Lower leg skin (tissue), 4 donors: ENCODE results near the gene PCGF1. TPM values are rescaled to one million over a fixed set of nuclear protein-coding genes. Genes with fewer than 3 reads are reported as not detected.

ENCODE experiments used
- DNase-seq, 2 donors: peaks; one replicate each; pipeline ENCODE4 v3.0.0-alpha.2; 2019; ENCODE audit warnings: low spot score in 2 of 2
- H3K4me3 ChIP-seq: fragments of 200-600 bp; sonication (generic); 2 replicates; pipeline ENCODE4 v1.5.1; 2017; ENCODE audit warnings: mild to moderate bottlenecking, low read depth; ENCODE audit not compliant: poor library complexity, severe bottlenecking
- POLR2A ChIP-seq, 2 donors: fragments of 450-650 bp; IDR thresholded peaks; one replicate each; pipeline ENCODE4 v1.6.1; 2016 to 2017; ENCODE audit warnings: antibody characterized with exemption in 2 of 2, mild to moderate bottlenecking in 1 of 2, moderate library complexity in 1 of 2
- whole genome bisulfite sequencing, 2 donors: methylation state at CpG; one replicate each; pipeline ENCODE4 v1.1.5; 2018; 5-methylcytosine and 5-hydroxymethylcytosine counted together
- intact Hi-C: fragments of 100-400 bp; cut with DNase I; formaldehyde crosslinking; loops from one replicate; pipeline ENCODE4 v1.15.0; 2023; ENCODE audit warnings: low total_unique reads
- total RNA-seq, 4 donors: library from RNA; depleted of rRNA; stranded (reverse); fragments of >200 nt; gene quantifications; one replicate each; pipeline ENCODE4 v1.1.0, GENCODE V29; 2016
- TF ChIP-seq, protein P1 (sequence below), 3 donors: fragments of 450-650 bp; IDR thresholded peaks; one replicate each; pipeline ENCODE4 v1.5.1; 2016; ENCODE audit warnings: antibody characterized with exemption in 3 of 3, mild to moderate bottlenecking in 3 of 3, moderate library complexity in 2 of 3

The PCGF1 gene
- total RNA-seq, 4 donors from 2014 or later = 13.3 to 38.4 (median 24.1) TPM

DNA sequence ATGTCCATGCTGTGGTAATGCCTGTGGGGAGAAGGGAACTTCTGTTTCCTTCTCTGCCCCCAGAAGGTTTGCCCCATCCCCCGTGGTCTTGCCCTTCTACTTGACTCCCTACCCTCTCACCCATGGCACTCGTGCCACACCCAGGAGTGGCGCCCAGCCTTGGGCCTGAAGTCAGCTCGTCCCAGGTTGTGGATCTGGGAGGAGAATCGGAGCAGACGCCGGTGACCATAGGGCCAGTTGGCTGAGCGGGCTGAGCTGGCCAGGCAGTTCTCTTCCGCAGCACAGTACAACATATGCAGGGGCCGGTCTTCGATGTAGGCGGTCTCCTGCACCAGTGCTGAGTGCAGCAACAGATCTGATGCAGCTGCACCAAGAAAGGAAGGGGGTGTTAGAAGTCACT lies 26.9 kb upstream of the PCGF1 start:
- 86 to 87% methylated on average over 12 of the region's 12 CpGs for WGBS, 2 donors
- DNase-seq = no peak
- intact Hi-C loops = no loop called here
- no peak for TF ChIP-seq POLR2A (IDR thresholded peaks at IDR 0.05)
- TF ChIP-seq, protein P1, sequence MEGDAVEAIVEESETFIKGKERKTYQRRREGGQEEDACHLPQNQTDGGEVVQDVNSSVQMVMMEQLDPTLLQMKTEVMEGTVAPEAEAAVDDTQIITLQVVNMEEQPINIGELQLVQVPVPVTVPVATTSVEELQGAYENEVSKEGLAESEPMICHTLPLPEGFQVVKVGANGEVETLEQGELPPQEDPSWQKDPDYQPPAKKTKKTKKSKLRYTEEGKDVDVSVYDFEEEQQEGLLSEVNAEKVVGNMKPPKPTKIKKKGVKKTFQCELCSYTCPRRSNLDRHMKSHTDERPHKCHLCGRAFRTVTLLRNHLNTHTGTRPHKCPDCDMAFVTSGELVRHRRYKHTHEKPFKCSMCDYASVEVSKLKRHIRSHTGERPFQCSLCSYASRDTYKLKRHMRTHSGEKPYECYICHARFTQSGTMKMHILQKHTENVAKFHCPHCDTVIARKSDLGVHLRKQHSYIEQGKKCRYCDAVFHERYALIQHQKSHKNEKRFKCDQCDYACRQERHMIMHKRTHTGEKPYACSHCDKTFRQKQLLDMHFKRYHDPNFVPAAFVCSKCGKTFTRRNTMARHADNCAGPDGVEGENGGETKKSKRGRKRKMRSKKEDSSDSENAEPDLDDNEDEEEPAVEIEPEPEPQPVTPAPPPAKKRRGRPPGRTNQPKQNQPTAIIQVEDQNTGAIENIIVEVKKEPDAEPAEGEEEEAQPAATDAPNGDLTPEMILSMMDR (IDR thresholded peaks at IDR 0.05) = no peak
- H3K4me3 ChIP-seq = no peak overlapping the region

DNA sequence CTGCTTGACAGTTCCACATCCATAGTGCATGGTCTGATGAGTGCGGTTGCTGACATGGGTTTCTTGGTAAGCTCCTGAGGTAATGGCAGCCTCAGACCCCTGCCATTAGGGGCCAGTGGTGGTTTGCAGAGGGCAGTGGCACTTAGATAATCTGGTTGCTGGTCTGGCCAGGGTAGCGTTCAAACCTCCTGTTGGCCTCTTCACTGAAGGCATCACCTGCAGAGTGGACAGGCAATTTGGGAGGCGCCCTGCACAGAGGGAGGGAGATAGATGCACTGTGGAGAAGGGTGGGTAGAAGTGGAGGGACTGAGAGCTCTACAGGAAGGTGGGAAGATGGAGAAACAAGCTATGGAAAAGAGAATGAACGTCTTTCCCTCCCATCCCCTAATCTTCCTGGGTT lies 26.0 kb upstream of the PCGF1 start:
- no peak for TF ChIP-seq POLR2A (IDR thresholded peaks at IDR 0.05)
- TF ChIP-seq, protein P1 (IDR thresholded peaks at IDR 0.05) = no peak
- no peak overlapping the region for H3K4me3 ChIP-seq
- no peak for DNase-seq
- WGBS, 2 donors = 86 to 88% methylated on average over 4 of the region's 4 CpGs
- intact Hi-C loops = no loop called here

DNA sequence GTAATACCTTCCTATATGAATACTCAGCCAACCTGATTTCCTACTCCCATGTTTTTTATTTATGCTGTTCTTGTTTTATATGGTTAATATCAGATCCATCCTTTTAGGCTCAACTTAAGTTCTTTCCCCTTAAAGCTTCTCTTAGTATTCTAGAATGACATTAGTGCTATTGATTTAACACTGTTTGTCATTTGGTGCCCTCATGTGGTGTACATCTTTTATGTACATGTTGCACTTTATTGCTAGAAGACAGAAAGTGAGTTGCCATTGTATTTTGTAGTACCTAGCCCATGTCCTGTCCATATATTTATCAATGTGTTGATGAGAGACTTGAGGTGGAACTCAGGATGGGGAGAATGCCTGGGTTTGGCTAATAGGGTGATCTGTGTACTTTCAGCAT lies 24.7 kb upstream of the PCGF1 start:
- intact Hi-C loops = no loop called here
- no peak overlapping the region for H3K4me3 ChIP-seq
- DNase-seq = no peak
- TF ChIP-seq POLR2A (IDR thresholded peaks at IDR 0.05) = no peak
- TF ChIP-seq, protein P1 (IDR thresholded peaks at IDR 0.05) = no peak

DNA sequence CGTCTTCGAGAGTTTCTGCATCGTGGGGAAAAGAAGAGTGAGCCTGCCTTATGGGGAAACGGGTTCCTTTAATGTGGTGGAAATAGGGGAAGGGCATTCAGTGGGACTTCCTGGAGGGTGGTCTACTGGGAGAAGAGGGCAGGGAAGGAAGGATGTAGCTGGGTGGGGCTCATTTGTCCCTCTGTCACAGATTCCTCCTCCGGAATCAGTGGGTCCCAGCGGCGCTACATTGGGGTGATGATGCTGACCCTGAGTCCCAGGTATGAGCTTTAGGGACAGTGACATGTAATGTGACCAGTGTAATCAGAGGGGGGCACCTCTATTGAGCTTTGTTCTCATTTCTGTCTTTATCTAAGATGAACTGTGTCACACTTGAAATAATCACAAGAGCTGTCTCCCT lies 24.2 kb upstream of the PCGF1 start:
- 83 to 90% methylated on average over 7 of the region's 7 CpGs for WGBS, 2 donors

DNA sequence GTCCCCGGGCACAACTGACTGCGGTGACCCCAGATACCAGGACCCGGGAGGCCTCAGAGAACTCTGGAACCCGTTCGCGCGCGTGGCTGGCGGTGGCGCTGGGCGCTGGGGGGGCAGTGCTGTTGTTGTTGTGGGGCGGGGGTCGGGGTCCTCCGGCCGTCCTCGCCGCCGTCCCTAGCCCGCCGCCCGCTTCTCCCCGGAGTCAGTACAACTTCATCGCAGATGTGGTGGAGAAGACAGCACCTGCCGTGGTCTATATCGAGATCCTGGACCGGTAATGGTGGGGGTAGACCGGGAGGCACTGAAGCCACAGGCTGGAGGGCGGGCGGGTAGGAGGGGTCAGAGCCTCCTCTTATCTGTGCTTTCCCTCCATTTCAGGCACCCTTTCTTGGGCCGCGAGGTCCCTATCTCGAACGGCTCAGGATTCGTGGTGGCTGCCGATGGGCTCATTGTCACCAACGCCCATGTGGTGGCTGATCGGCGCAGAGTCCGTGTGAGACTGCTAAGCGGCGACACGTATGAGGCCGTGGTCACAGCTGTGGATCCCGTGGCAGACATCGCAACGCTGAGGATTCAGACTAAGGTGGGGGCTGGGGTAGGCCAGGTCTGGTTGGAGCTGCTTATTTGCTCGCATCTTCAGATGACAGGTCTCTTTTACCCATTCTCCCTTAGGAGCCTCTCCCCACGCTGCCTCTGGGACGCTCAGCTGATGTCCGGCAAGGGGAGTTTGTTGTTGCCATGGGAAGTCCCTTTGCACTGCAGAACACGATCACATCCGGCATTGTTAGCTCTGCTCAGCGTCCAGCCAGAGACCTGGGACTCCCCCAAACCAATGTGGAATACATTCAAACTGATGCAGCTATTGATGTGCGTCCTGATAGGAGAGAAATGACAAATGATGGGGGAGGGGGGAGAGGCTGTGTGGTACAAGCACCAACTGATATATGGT lies 23.0 kb upstream of the PCGF1 start:
- intact Hi-C loops = no loop called here
- peak in 1 of 2 donors; percentile 91 for DNase-seq
- WGBS, 2 donors = 2 to 3% methylated on average over 50 to 53 of the region's 54 CpGs
- TF ChIP-seq, protein P1 (IDR thresholded peaks at IDR 0.05) = no peak
- no peak for TF ChIP-seq POLR2A (IDR thresholded peaks at IDR 0.05)
- peak overlapping the region; percentile 72 for H3K4me3 ChIP-seq

More for the DNA sequence above, 24.2 kb upstream of the PCGF1 start:
- H3K4me3 ChIP-seq = no peak overlapping the region
- intact Hi-C loops = no loop called here
- peak in 1 of 2 donors; percentile 8 for DNase-seq
- TF ChIP-seq POLR2A (IDR thresholded peaks at IDR 0.05) = no peak
- TF ChIP-seq, protein P1 (IDR thresholded peaks at IDR 0.05) = no peak
